K562 (cell line): ENCODE measurements around the gene KCTD6. TPM values are rescaled to one million over a fixed set of nuclear protein-coding genes. Genes with fewer than 3 reads are reported as not detected.

ENCODE experiments used
- ATAC-seq: fragments of 200-7000 bp; cut with Tn5 transposase; 3 replicates; pipeline ENCODE4 v1.9.1; 2020; ENCODE audit warnings: moderate library complexity
- BruUV-seq: library from RNA; stranded (reverse); fragments of 400-500 nt; replicated peaks from 2 replicates; lab custom pipeline; 2021; lab: Mats Ljungman, UMichigan
- CTCF ChIA-PET: fragments of 300-600 bp; formaldehyde crosslinking; extraction: SDS; loops from one replicate; lab custom pipeline; 2021; ENCODE audit warnings: low intra/inter-chr PET ratio; lab: Yijun Ruan, JAX
- POLR2A ChIA-PET: fragments of 300-600, 350-650 bp; sonication (Branson Sonifier 250); formaldehyde crosslinking; extraction: SDS; loops from one replicate; lab custom pipeline; 2021; ENCODE audit warnings: antibody characterized with exemption, inconsistent platforms; lab: Yijun Ruan, JAX
- DNase-seq, 4 experiments: peaks; one replicate each; pipeline versions ENCODE4 v3.0.0 to v3.0.0-alpha.2; 2011 to 2018; ENCODE audit warnings: low spot score in 3 of 4, mixed read lengths in 3 of 4; ENCODE audit errors: extremely low read depth in 1 of 4
- FAIRE-seq: peaks from 2 replicates; lab custom pipeline; 2011; peaks lifted over from hg19 to GRCh38; lab: Jason Lieb, UNC
- H2AFZ ChIP-seq: 2 replicates; pipeline ENCODE4 v1.6.0; 2011; ENCODE audit warnings: low read depth, low read length, control low read depth, inconsistent platforms
- H3K27ac ChIP-seq: fragments of 200-600 bp; 3 replicates; pipeline ENCODE4 v1.8.0; 2011; ENCODE audit warnings: low read depth, mild to moderate bottlenecking, control low read depth, inconsistent platforms, low read length, moderate library complexity, mixed read lengths; ENCODE audit errors: extremely low read depth
- H3K27me3 ChIP-seq, 2 experiments: fragments of 300-600 bp in 1 of 2; 2 replicates in 1 of 2; 3 replicates in 1 of 2; pipeline versions ENCODE4 v1.6.0 to v1.8.0; 2011; ENCODE audit warnings: inconsistent platforms in 2 of 2, low read length in 2 of 2, mild to moderate bottlenecking in 1 of 2, mixed read lengths in 1 of 2, moderate library complexity in 1 of 2; ENCODE audit not compliant: control insufficient read depth in 2 of 2, insufficient read depth in 2 of 2
- H3K36me3 ChIP-seq: fragments of 300-600 bp; 3 replicates; pipeline ENCODE4 v1.8.0; 2011; ENCODE audit warnings: mild to moderate bottlenecking, low read length, inconsistent platforms; ENCODE audit not compliant: control insufficient read depth, insufficient read depth
- H3K4me1 ChIP-seq, 2 experiments: fragments of 200-600 bp in 1 of 2; replicated peaks in 1 of 2; 2 replicates in 1 of 2; 3 replicates in 1 of 2; pipeline versions ENCODE4 v1.5.1 to v1.8.0; 2011; ENCODE audit warnings: inconsistent platforms in 2 of 2, low read length in 2 of 2, mild to moderate bottlenecking in 1 of 2, mixed read lengths in 1 of 2, moderate library complexity in 1 of 2; ENCODE audit not compliant: control insufficient read depth in 2 of 2, insufficient read depth in 2 of 2
- H3K4me2 ChIP-seq: 2 replicates; pipeline ENCODE4 v1.6.1; 2011; ENCODE audit warnings: low read length, control low read depth, inconsistent platforms, mixed read lengths; ENCODE audit not compliant: insufficient read depth
- H3K4me3 ChIP-seq: fragments of 200-600 bp; sonication (generic), shearing (Covaris generic); 2 replicates; pipeline ENCODE4 v1.5.1; 2016; ENCODE audit warnings: control low read depth, inconsistent platforms
- H3K79me2 ChIP-seq: fragments of 200-600 bp; 3 replicates; pipeline ENCODE4 v1.8.0; 2011; ENCODE audit warnings: low read length, inconsistent platforms; ENCODE audit not compliant: control insufficient read depth, insufficient read depth
- H3K9ac ChIP-seq, 2 experiments: 2 replicates each; pipeline versions ENCODE4 v1.6.0 to v1.6.1; 2011; ENCODE audit warnings: low read depth in 2 of 2, low read length in 2 of 2, control low read depth in 1 of 2, inconsistent platforms in 1 of 2, mild to moderate bottlenecking in 1 of 2, mixed read lengths in 1 of 2; ENCODE audit not compliant: insufficient read depth in 1 of 2
- H3K9me1 ChIP-seq: one replicate; pipeline ENCODE4 v1.6.0; 2011; ENCODE audit warnings: inconsistent platforms, mild to moderate bottlenecking, low read length, moderate library complexity; ENCODE audit not compliant: control insufficient read depth, insufficient read depth
- H3K9me3 ChIP-seq: replicated peaks from 2 replicates; pipeline ENCODE4 v1.5.1; 2011; ENCODE audit warnings: low read depth, low read length, inconsistent platforms; ENCODE audit not compliant: control insufficient read depth, insufficient read depth
- H4K20me1 ChIP-seq: replicated peaks from 2 replicates; pipeline ENCODE4 v1.6.1; 2011; ENCODE audit warnings: low read length, inconsistent platforms, mixed read lengths; ENCODE audit not compliant: control insufficient read depth, insufficient read depth
- ADNP ChIP-seq: fragments of 200-800 bp; sonication (Bioruptor generic); IDR thresholded peaks from 2 replicates; pipeline ENCODE4 v1.6.1; 2016; ENCODE audit warnings: missing genetic modification characterization, missing compliant biosample characterization
- ARID1B ChIP-seq: fragments of 450-650 bp; IDR thresholded peaks from 2 replicates; pipeline ENCODE4 v1.6.1; 2016; ENCODE audit warnings: antibody characterized with exemption, mild to moderate bottlenecking, inconsistent platforms
- JUND ChIP-seq, 2 experiments: IDR thresholded peaks; 2 replicates in 1 of 2; 3 replicates in 1 of 2; pipeline ENCODE4 v1.6.1; 2011; ENCODE audit warnings: borderline replicate concordance in 2 of 2, low read depth in 2 of 2, low read length in 2 of 2, improper control_type of control experiment in 1 of 2, missing biosample characterization in 1 of 2, missing genetic modification characterization in 1 of 2, missing genetic modification reagents in 1 of 2
- KDM5B ChIP-seq: fragments of 200-600 bp; sonication (generic); IDR thresholded peaks from 2 replicates; pipeline ENCODE4 v1.6.1; 2012; ENCODE audit warnings: low read depth, mild to moderate bottlenecking, moderate library complexity, low read length, control low read depth, inconsistent platforms; ENCODE audit not compliant: insufficient replicate concordance
- NFYB ChIP-seq: IDR thresholded peaks from 2 replicates; pipeline ENCODE4 v1.6.1; 2011; ENCODE audit warnings: mild to moderate bottlenecking, moderate library complexity; ENCODE audit not compliant: insufficient read length; ENCODE audit errors: extremely low read depth
- RB1 ChIP-seq: fragments of 450-650 bp; IDR thresholded peaks from 2 replicates; pipeline ENCODE4 v1.6.1; 2017; ENCODE audit warnings: low read depth, mild to moderate bottlenecking
- RNF2 ChIP-seq: sonication (generic); IDR thresholded peaks from 2 replicates; pipeline ENCODE4 v1.6.1; 2016
- WGBS: fragments of 100-300 bp; shearing (Covaris generic); methylation state at CpG from one replicate; pipeline ENCODE4 v1.1.6; 2016; ENCODE audit warnings: low coverage, mixed read lengths; ENCODE audit not compliant: insufficient coverage; ENCODE audit errors: missing lambda C conversion rate; 5-methylcytosine and 5-hydroxymethylcytosine counted together
- in situ Hi-C: fragments of 300-500 bp; cut with MboI; formaldehyde crosslinking; loops from 4 replicates; pipeline ENCODE4 v1.15.0; 2018; ENCODE audit warnings: inconsistent platforms, mixed read lengths
- intact Hi-C: fragments of 100-400 bp; cut with micrococcal nuclease; formaldehyde crosslinking; loops from 2 replicates; pipeline ENCODE4 v1.14.2; 2022
- polyA plus RNA-seq, 8 experiments: library from polyadenylated mRNA; depleted of rRNA in 4 of 8; stranded (reverse) in 5 of 8; unstranded in 3 of 8; fragments of >200 nt; fragmentation: Nextera tagmentation in 2 of 8; fragmentation: Illumina TruSeq in 1 of 8; extraction: Ambion mirVana in 2 of 8; extraction: Trizol in 1 of 8; gene quantifications; 2 replicates each; pipeline versions ENCODE4 v1.2.1 to v1.2.3, GENCODE V29; 2011 to 2014; ENCODE audit warnings: inconsistent platforms in 1 of 8, missing spikeins in 1 of 8
- total RNA-seq, 7 experiments: library from RNA; depleted of rRNA in 6 of 7; stranded (reverse); fragments of >200 nt in 6 of 7; fragmentation: Illumina TruSeq in 2 of 7; extraction: Trizol in 2 of 7; gene quantifications; 2 replicates each; pipeline versions ENCODE4 v1.2.1 to v1.2.3, GENCODE V29; 2011 to 2021; ENCODE audit warnings: low replicate concordance in 1 of 7
- TF ChIP-seq, protein P1 (sequence below), 2 experiments: fragments of 450-650 bp; IDR thresholded peaks; 2 replicates each; pipeline ENCODE4 v1.6.1; 2016
- TF ChIP-seq, protein P2 (sequence below): fragments of 250-450 bp; sonication (Bioruptor Pico); IDR thresholded peaks from 2 replicates; pipeline ENCODE4 v1.5.0; 2020; ENCODE audit warnings: mild to moderate bottlenecking, borderline replicate concordance
- TF ChIP-seq, protein P3 (sequence below): IDR thresholded peaks from 2 replicates; pipeline ENCODE4 v1.6.1; 2011; ENCODE audit not compliant: insufficient read length; ENCODE audit errors: extremely low read depth
- TF ChIP-seq, protein P4 (sequence below): fragments of 250-450 bp; sonication (Bioruptor Pico); IDR thresholded peaks from 2 replicates; pipeline ENCODE4 v1.4.0; 2020; ENCODE audit warnings: mild to moderate bottlenecking
- TF ChIP-seq, protein P5 (sequence below): IDR thresholded peaks from 2 replicates; pipeline ENCODE4 v1.6.1; 2014; ENCODE audit warnings: antibody characterized with exemption
- TF ChIP-seq, protein P6 (sequence below): fragments of 450-650 bp; IDR thresholded peaks from 2 replicates; pipeline ENCODE4 v1.6.1; 2017; ENCODE audit warnings: mild to moderate bottlenecking, moderate library complexity

The KCTD6 gene
- total and polyA plus RNA-seq, 9 of the 15 experiments (the other 6 are each of a cell fraction or from before 2014, with no cell fraction given) = 2.1 to 5.9 (median 4.5) TPM

DNA sequence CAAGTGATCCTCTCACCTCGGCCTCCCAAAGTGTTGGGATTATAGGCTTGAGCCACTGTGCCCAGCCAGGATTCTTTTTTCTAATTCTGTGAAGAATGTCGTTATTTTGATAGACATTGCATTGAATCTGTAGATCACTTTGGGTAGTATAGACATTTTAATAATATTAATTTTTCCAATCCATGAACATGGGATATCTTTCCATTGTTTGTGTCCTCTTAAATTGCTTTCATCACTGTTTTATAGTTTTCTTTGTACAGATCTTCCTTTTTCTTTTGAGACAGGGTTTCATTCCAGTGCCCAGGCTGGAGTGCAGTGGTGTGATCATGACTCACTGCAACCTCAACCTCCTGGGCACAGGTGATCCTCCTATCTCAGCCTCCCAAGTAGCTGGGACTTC, 11.6 kb upstream of the KCTD6 start:
- Histone ChIP-seq H3K27me3 (no peaks in the 10 kb centered on the region), H3K4me1 (no peaks in the 10 kb centered on the region), H3K4me2 (no peak overlapping the region), H2AFZ (no peak overlapping the region), H3K9me1 (no peaks in the 10 kb centered on the region), H3K79me2 (no peaks in the 10 kb centered on the region), H3K4me3 (no peak overlapping the region), H3K27ac (no peak overlapping the region), H3K9me3 (no peaks in the 10 kb centered on the region), H3K36me3 (no peaks in the 10 kb centered on the region), H3K9ac (no peak overlapping the region), H4K20me1 (no peaks in the 10 kb centered on the region)
- in situ Hi-C loops = no loop called here
- BruUV-seq = no TSS peak
- ATAC-seq (no peak), FAIRE-seq (no peak), DNase-seq (no peak)
- CTCF ChIA-PET = no interaction called here
- intact Hi-C loops = no loop called here
- 0% methylated on average over 2 of the region's 2 CpGs for WGBS
- POLR2A ChIA-PET = no interaction called here
- TF ChIP-seq ARID1B (no peak), ADNP (tag) (no peak), KDM5B (no peak), RB1 (no peak), NFYB (no peak), RNF2 (no peak), JUND (IDR thresholded peaks at IDR 0.05; ENCODE audit: borderline replicate concordance, low read depth, low read length) (no peak), JUND (tag; IDR thresholded peaks at IDR 0.05; ENCODE audit: borderline replicate concordance, low read depth, low read length) (no peak)
- TF ChIP-seq, protein P1, sequence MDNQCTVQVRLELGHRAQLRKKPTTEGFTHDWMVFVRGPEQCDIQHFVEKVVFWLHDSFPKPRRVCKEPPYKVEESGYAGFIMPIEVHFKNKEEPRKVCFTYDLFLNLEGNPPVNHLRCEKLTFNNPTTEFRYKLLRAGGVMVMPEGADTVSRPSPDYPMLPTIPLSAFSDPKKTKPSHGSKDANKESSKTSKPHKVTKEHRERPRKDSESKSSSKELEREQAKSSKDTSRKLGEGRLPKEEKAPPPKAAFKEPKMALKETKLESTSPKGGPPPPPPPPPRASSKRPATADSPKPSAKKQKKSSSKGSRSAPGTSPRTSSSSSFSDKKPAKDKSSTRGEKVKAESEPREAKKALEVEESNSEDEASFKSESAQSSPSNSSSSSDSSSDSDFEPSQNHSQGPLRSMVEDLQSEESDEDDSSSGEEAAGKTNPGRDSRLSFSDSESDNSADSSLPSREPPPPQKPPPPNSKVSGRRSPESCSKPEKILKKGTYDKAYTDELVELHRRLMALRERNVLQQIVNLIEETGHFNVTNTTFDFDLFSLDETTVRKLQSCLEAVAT (IDR thresholded peaks at IDR 0.05) = no peak
- TF ChIP-seq, protein P2, sequence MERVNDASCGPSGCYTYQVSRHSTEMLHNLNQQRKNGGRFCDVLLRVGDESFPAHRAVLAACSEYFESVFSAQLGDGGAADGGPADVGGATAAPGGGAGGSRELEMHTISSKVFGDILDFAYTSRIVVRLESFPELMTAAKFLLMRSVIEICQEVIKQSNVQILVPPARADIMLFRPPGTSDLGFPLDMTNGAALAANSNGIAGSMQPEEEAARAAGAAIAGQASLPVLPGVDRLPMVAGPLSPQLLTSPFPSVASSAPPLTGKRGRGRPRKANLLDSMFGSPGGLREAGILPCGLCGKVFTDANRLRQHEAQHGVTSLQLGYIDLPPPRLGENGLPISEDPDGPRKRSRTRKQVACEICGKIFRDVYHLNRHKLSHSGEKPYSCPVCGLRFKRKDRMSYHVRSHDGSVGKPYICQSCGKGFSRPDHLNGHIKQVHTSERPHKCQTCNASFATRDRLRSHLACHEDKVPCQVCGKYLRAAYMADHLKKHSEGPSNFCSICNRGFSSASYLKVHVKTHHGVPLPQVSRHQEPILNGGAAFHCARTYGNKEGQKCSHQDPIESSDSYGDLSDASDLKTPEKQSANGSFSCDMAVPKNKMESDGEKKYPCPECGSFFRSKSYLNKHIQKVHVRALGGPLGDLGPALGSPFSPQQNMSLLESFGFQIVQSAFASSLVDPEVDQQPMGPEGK = no peak
- TF ChIP-seq, protein P3, sequence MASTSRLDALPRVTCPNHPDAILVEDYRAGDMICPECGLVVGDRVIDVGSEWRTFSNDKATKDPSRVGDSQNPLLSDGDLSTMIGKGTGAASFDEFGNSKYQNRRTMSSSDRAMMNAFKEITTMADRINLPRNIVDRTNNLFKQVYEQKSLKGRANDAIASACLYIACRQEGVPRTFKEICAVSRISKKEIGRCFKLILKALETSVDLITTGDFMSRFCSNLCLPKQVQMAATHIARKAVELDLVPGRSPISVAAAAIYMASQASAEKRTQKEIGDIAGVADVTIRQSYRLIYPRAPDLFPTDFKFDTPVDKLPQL = no peak
- TF ChIP-seq, protein P4, sequence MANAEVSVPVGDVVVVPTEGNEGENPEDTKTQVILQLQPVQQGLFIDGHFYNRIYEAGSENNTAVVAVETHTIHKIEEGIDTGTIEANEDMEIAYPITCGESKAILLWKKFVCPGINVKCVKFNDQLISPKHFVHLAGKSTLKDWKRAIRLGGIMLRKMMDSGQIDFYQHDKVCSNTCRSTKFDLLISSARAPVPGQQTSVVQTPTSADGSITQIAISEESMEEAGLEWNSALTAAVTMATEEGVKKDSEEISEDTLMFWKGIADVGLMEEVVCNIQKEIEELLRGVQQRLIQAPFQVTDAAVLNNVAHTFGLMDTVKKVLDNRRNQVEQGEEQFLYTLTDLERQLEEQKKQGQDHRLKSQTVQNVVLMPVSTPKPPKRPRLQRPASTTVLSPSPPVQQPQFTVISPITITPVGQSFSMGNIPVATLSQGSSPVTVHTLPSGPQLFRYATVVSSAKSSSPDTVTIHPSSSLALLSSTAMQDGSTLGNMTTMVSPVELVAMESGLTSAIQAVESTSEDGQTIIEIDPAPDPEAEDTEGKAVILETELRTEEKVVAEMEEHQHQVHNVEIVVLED (CRISPR knock-in tag) = no peak
- TF ChIP-seq, protein P5, sequence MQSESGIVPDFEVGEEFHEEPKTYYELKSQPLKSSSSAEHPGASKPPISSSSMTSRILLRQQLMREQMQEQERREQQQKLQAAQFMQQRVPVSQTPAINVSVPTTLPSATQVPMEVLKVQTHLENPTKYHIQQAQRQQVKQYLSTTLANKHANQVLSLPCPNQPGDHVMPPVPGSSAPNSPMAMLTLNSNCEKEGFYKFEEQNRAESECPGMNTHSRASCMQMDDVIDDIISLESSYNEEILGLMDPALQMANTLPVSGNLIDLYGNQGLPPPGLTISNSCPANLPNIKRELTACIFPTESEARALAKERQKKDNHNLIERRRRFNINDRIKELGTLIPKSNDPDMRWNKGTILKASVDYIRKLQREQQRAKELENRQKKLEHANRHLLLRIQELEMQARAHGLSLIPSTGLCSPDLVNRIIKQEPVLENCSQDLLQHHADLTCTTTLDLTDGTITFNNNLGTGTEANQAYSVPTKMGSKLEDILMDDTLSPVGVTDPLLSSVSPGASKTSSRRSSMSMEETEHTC = no peak
- TF ChIP-seq, protein P6, sequence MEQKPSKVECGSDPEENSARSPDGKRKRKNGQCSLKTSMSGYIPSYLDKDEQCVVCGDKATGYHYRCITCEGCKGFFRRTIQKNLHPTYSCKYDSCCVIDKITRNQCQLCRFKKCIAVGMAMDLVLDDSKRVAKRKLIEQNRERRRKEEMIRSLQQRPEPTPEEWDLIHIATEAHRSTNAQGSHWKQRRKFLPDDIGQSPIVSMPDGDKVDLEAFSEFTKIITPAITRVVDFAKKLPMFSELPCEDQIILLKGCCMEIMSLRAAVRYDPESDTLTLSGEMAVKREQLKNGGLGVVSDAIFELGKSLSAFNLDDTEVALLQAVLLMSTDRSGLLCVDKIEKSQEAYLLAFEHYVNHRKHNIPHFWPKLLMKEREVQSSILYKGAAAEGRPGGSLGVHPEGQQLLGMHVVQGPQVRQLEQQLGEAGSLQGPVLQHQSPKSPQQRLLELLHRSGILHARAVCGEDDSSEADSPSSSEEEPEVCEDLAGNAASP = no peak
